NCI-H2107 treated with DMSO at 0.1 percent for 48 hours (cell line): ENCODE results near the gene ZNF436.
"Not testable (repeated sequence)": the region's sequence is repeated elsewhere in the genome, so short reads cannot be mapped to it uniquely, and the experiment has no call there.

Source experiments
- DNase-seq: peaks from one replicate; lab custom pipeline; 2025; ENCODE audit not compliant: unreplicated experiment; lab: John Stamatoyannopoulos, UW

Gene ZNF436

GRCh38 chr1:23392125-23392855, 22.7 kb upstream of the ZNF436 start:
- no peak for DNase-seq

GRCh38 chr1:23389837-23390321, 20.2 kb upstream of the ZNF436 start:
- no peak for DNase-seq

- no peak for DNase-seq
These were observed 17.9 kb upstream of the ZNF436 start for GRCh38 chr1:23387494-23387893.

GRCh38 chr1:23385119-23385621, 15.5 kb upstream of the ZNF436 start:
- DNase-seq = no peak

- no peak for DNase-seq
These were observed 14.8 kb upstream of the ZNF436 start for GRCh38 chr1:23384312-23385058.

- DNase-seq = no peak
These were observed 14.1 kb upstream of the ZNF436 start for GRCh38 chr1:23383577-23384311.

- DNase-seq = no peak
These were observed 11.7 kb upstream of the ZNF436 start for GRCh38 chr1:23381233-23381885.

- no peak for DNase-seq
These were observed 11.1 kb upstream of the ZNF436 start for GRCh38 chr1:23380719-23381118.

- DNase-seq = not testable (repeated sequence)
These were observed 10.6 kb upstream of the ZNF436 start for GRCh38 chr1:23380236-23380635.

- no peak for DNase-seq
These were observed 7.5 kb upstream of the ZNF436 start for GRCh38 chr1:23376890-23377811.

GRCh38 chr1:23374079-23374735, 4.6 kb upstream of the ZNF436 start:
- DNase-seq = not testable (repeated sequence)

GRCh38 chr1:23371987-23372880, 2.6 kb upstream of the ZNF436 start:
- DNase-seq = no peak

- no peak for DNase-seq
These were observed 1.3 kb upstream of the ZNF436 start for GRCh38 chr1:23370709-23371584.

GRCh38 chr1:23370330-23370708, 683 bp upstream of the ZNF436 start:
- DNase-seq = no peak

- peak; percentile 83 for DNase-seq
These were observed 888 bp downstream of the ZNF436 start for GRCh38 chr1:23368562-23369334.

GRCh38 chr1:23367791-23368561, 1.7 kb downstream of the ZNF436 start:
- peak; percentile 97 for DNase-seq
